Measurements from ENCODE around the gene GPR84.

The GPR84 gene

DNA sequence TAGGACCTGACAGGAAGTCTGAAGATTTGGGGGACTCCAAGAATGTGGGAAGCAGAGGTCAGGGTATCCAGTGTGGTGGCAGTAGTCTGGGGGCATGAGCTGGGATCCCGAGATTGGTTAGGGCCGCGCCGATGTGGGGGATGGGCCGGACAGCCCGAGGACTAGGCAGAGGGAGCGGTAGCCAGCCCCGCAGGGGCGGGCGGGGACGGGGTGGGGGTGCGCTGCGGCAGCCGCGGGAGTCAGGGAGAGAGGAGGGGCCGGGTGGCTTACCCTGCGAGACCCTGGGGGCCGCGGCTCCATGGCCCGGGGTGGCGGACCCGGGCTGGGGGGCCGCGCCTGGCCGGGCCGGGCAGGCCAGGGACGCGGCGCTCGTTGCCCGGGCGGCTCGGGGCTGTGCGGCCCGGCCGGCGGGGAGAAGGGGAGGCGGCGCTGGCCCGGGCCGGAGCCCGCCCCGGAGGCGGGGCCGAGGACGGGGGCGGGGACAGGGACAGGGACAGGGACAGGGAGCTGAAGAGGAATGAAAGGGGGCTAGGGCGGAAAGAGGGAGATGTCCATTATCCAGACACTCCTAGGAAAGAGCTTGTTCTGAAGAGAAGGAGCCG is 14.6 kb upstream of the GPR84 start:
- TF ChIP-seq TOX (CRISPR knock-in tag; IDR thresholded peaks at IDR 0.05; ENCODE audit: borderline replicate concordance) (no peak), SNAI2 (CRISPR knock-in tag; IDR thresholded peaks at IDR 0.05) (no peak), TCF4 (CRISPR knock-in tag; IDR thresholded peaks at IDR 0.05; ENCODE audit: borderline replicate concordance) (no peak), OSR1 (CRISPR knock-in tag; IDR thresholded peaks at IDR 0.05) (no peak), ZNF70 (CRISPR knock-in tag; IDR thresholded peaks at IDR 0.05) (no peak), ESRRG (CRISPR knock-in tag; IDR thresholded peaks at IDR 0.05) (no peak), ARNTL (CRISPR knock-in tag; IDR thresholded peaks at IDR 0.05; ENCODE audit: borderline replicate concordance, low read depth) (no peak), ISL1 (CRISPR knock-in tag; IDR thresholded peaks at IDR 0.05) (no peak), BACH2 (CRISPR knock-in tag; IDR thresholded peaks at IDR 0.05; ENCODE audit: borderline replicate concordance) (no peak)
- TF ChIP-seq, protein P1, sequence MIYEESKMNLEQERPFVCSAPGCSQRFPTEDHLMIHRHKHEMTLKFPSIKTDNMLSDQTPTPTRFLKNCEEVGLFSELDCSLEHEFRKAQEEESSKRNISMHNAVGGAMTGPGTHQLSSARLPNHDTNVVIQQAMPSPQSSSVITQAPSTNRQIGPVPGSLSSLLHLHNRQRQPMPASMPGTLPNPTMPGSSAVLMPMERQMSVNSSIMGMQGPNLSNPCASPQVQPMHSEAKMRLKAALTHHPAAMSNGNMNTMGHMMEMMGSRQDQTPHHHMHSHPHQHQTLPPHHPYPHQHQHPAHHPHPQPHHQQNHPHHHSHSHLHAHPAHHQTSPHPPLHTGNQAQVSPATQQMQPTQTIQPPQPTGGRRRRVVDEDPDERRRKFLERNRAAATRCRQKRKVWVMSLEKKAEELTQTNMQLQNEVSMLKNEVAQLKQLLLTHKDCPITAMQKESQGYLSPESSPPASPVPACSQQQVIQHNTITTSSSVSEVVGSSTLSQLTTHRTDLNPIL (CRISPR knock-in tag; IDR thresholded peaks at IDR 0.05; ENCODE audit: low read depth): no peak
- TF ChIP-seq, protein P2, sequence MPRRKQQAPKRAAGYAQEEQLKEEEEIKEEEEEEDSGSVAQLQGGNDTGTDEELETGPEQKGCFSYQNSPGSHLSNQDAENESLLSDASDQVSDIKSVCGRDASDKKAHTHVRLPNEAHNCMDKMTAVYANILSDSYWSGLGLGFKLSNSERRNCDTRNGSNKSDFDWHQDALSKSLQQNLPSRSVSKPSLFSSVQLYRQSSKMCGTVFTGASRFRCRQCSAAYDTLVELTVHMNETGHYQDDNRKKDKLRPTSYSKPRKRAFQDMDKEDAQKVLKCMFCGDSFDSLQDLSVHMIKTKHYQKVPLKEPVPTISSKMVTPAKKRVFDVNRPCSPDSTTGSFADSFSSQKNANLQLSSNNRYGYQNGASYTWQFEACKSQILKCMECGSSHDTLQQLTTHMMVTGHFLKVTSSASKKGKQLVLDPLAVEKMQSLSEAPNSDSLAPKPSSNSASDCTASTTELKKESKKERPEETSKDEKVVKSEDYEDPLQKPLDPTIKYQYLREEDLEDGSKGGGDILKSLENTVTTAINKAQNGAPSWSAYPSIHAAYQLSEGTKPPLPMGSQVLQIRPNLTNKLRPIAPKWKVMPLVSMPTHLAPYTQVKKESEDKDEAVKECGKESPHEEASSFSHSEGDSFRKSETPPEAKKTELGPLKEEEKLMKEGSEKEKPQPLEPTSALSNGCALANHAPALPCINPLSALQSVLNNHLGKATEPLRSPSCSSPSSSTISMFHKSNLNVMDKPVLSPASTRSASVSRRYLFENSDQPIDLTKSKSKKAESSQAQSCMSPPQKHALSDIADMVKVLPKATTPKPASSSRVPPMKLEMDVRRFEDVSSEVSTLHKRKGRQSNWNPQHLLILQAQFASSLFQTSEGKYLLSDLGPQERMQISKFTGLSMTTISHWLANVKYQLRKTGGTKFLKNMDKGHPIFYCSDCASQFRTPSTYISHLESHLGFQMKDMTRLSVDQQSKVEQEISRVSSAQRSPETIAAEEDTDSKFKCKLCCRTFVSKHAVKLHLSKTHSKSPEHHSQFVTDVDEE (CRISPR knock-in tag; IDR thresholded peaks at IDR 0.05): no peak
- ATAC-seq: peak; percentile 92

DNA sequence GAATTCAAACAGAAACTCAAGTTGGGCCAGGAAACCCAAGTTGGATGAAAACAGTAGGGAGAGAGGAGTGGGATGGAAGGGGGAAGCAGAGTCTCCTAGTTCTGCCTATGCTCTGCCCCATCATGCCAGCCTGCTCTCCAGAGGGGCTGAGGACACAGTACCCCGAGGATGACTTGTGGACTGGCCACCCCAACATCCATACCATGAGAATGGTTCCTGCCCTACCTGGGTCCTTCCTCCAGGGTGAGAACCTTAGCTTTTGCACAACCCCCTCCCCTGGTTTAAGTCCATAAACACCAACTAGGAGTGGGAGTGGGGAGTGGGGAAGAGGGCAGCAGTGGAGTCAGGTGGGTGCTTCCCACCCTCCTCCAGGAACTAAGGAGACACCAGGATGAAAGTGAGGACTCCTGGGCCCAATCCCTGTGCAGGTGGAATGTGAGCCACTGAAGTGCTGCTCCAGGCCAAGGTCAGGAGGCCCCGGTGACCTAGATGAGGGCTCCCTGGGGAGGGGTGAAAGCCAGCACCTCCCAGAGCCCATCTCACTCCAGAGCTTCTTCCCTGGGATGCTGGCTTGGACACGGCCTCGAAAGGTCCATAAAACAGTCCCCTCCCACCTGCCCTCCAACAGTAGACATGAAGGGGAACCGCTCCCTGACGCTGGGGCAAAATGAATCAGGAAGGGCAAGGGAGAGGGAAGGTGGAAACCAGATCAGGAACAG is 13.7 kb upstream of the GPR84 start:
- no peak for ATAC-seq
- TF ChIP-seq GLIS3 (CRISPR knock-in tag; IDR thresholded peaks at IDR 0.05): no peak
- TF ChIP-seq ZNF565 (CRISPR knock-in tag; conservative IDR thresholded peaks at IDR 0.05; ENCODE audit: low read depth): no peak
- no peak for TF ChIP-seq RARB (CRISPR knock-in tag; IDR thresholded peaks at IDR 0.05)
- TF ChIP-seq PPARA (CRISPR knock-in tag; IDR thresholded peaks at IDR 0.05; ENCODE audit: borderline replicate concordance): no peak
- TF ChIP-seq, protein P1 (CRISPR knock-in tag; IDR thresholded peaks at IDR 0.05; ENCODE audit: low read depth): no peak
- TF ChIP-seq, protein P3, sequence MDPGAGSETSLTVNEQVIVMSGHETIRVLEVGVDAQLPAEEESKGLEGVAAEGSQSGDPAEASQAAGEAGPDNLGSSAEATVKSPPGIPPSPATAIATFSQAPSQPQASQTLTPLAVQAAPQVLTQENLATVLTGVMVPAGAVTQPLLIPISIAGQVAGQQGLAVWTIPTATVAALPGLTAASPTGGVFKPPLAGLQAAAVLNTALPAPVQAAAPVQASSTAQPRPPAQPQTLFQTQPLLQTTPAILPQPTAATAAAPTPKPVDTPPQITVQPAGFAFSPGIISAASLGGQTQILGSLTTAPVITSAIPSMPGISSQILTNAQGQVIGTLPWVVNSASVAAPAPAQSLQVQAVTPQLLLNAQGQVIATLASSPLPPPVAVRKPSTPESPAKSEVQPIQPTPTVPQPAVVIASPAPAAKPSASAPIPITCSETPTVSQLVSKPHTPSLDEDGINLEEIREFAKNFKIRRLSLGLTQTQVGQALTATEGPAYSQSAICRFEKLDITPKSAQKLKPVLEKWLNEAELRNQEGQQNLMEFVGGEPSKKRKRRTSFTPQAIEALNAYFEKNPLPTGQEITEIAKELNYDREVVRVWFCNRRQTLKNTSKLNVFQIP (CRISPR knock-in tag; IDR thresholded peaks at IDR 0.05; ENCODE audit: borderline replicate concordance, low read depth): no peak
- no peak for TF ChIP-seq TOX (CRISPR knock-in tag; IDR thresholded peaks at IDR 0.05; ENCODE audit: borderline replicate concordance)
- TF ChIP-seq BACH2 (CRISPR knock-in tag; IDR thresholded peaks at IDR 0.05; ENCODE audit: borderline replicate concordance): no peak

DNA sequence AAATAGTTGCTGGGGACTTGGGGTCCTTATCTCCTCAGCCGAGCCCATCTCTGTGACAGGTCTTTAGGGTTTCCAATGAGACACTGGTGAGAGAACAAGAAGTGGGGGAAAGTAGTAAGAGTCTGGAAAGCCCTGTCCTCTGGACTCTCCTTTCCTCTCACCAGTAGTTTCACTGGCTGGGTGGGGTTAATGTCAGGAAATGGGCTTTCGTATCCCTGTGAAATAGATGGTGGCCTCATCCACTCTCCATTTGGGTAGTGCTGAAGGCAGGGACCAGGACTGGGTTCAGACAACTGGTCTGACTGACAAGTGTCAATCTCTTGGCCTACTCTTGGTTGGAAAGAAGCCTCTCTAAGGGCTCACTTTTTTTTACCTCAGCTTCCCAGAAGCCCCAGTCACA is 12.7 kb upstream of the GPR84 start:
- no peak for ATAC-seq
- TF ChIP-seq, protein P3 (CRISPR knock-in tag; IDR thresholded peaks at IDR 0.05; ENCODE audit: borderline replicate concordance, low read depth): no peak
- TF ChIP-seq OSR1 (CRISPR knock-in tag; IDR thresholded peaks at IDR 0.05) (no peak), RARB (CRISPR knock-in tag; IDR thresholded peaks at IDR 0.05) (no peak), ARNTL (CRISPR knock-in tag; IDR thresholded peaks at IDR 0.05; ENCODE audit: borderline replicate concordance, low read depth) (no peak), TCF4 (CRISPR knock-in tag; IDR thresholded peaks at IDR 0.05; ENCODE audit: borderline replicate concordance) (no peak), SNAI2 (CRISPR knock-in tag; IDR thresholded peaks at IDR 0.05) (no peak), ZFP3 (CRISPR knock-in tag; IDR thresholded peaks at IDR 0.05) (no peak), BACH2 (CRISPR knock-in tag; IDR thresholded peaks at IDR 0.05; ENCODE audit: borderline replicate concordance) (no peak), ZC3H10 (CRISPR knock-in tag; IDR thresholded peaks at IDR 0.05) (no peak), CSDC2 (CRISPR knock-in tag; IDR thresholded peaks at IDR 0.05) (no peak), ZNF8 (CRISPR knock-in tag; IDR thresholded peaks at IDR 0.05) (no peak), TOX (CRISPR knock-in tag; IDR thresholded peaks at IDR 0.05; ENCODE audit: borderline replicate concordance) (no peak), ZFP30 (CRISPR knock-in tag; IDR thresholded peaks at IDR 0.05) (no peak)
- TF ChIP-seq, protein P1 (CRISPR knock-in tag; IDR thresholded peaks at IDR 0.05; ENCODE audit: low read depth): no peak
- TF ChIP-seq, protein P4, sequence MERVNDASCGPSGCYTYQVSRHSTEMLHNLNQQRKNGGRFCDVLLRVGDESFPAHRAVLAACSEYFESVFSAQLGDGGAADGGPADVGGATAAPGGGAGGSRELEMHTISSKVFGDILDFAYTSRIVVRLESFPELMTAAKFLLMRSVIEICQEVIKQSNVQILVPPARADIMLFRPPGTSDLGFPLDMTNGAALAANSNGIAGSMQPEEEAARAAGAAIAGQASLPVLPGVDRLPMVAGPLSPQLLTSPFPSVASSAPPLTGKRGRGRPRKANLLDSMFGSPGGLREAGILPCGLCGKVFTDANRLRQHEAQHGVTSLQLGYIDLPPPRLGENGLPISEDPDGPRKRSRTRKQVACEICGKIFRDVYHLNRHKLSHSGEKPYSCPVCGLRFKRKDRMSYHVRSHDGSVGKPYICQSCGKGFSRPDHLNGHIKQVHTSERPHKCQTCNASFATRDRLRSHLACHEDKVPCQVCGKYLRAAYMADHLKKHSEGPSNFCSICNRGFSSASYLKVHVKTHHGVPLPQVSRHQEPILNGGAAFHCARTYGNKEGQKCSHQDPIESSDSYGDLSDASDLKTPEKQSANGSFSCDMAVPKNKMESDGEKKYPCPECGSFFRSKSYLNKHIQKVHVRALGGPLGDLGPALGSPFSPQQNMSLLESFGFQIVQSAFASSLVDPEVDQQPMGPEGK (CRISPR knock-in tag; IDR thresholded peaks at IDR 0.05; ENCODE audit: borderline replicate concordance): no peak
